ENCODE data around the gene CRYGD.

DNA sequence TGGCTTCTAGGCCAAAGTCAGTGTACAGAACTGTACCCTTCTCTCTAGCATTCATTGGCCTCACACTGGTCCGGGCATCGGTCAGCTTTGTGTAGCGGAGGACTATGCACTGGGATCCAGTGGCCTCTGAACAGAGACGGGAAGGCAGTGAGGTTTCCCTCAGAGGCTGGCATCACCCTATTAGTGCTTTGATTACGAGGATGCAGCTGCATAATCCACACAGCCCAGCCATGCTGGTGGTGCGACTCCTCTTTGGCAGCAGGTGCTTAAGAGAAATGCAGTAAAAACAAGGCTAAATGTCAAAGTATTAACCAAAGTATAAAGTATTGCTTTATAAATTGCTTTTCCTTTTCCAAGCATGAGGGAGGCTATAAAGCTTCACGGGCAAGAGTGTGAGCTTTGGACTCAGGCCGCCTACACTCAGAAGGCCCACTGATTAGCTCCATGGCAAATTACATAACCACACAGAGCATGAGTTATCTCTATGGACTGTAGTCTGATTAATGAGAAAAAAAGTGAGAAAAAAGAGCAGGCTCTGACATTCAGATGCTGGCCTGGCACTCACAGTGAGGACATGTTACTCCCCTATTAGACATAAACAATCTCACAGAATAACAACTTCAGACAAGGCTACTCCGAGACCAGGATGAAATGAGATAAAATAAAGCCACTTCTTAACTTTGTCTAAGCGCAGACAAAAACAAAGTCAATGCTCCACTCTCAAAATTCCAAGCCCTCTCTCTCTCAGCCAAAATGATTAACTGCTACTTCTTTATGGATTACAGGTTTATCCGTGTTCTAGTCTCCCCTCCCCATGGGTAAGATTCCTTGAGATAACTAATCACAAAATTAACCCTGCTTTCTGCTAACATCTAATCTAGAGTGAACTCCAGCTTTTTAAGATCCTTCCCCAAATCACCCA is 11.7 kb upstream of the CRYGD start:
- TF ChIP-seq, protein P1, sequence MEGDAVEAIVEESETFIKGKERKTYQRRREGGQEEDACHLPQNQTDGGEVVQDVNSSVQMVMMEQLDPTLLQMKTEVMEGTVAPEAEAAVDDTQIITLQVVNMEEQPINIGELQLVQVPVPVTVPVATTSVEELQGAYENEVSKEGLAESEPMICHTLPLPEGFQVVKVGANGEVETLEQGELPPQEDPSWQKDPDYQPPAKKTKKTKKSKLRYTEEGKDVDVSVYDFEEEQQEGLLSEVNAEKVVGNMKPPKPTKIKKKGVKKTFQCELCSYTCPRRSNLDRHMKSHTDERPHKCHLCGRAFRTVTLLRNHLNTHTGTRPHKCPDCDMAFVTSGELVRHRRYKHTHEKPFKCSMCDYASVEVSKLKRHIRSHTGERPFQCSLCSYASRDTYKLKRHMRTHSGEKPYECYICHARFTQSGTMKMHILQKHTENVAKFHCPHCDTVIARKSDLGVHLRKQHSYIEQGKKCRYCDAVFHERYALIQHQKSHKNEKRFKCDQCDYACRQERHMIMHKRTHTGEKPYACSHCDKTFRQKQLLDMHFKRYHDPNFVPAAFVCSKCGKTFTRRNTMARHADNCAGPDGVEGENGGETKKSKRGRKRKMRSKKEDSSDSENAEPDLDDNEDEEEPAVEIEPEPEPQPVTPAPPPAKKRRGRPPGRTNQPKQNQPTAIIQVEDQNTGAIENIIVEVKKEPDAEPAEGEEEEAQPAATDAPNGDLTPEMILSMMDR (IDR thresholded peaks at IDR 0.05; ENCODE audit: poor library complexity): no peak
- no peak for TF ChIP-seq EZH2phosphoT487 (IDR thresholded peaks at IDR 0.05; ENCODE audit: low read depth, severe bottlenecking, unreplicated experiment)
